Fibroblast of skin of abdomen (primary cell): Measurements from ENCODE around the gene PCLO.
"Not testable (repeated sequence)": the region's sequence is repeated elsewhere in the genome, so short reads cannot be mapped to it uniquely, and the experiment has no call there.

Experiments used
- DNase-seq: peaks from one replicate; pipeline ENCODE4 v3.0.0-alpha.2; 2013

PCLO gene

DNA sequence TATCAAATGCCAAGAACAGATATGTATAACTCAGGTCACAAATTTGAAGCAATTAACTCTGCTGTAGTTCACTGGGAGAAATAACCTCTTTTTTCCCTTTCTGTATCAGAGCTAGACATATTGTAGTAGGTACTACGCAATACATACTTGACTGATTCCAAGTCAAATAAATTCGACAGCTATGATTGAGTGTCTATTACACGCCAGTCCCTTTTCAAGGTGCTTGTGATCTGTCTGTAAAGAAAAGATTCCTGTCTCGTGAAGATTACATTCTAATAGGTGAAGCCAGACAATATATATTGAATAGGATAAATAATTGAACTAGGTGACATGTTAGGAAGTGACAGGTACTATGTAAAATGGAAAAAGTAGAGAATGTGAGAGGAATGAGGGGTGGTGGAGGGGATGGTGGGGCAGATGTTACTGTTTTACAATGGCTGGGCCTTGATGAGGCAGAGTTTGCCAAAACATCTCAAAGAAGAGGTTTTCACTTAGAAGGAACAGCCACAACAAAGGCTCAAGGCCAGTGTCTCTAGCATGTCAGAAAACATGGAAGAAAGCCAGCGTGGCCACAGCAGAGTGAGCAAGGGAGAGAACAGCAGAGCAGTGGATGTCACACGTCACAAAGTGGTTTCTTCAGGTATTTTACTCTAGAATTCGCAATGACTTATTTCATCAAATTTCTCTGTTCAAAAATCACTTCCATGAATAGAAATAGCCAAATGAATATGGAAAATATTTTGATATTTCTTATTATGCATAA, 436.5 kb downstream of the PCLO start:
- DNase-seq = peak; percentile 23

DNA sequence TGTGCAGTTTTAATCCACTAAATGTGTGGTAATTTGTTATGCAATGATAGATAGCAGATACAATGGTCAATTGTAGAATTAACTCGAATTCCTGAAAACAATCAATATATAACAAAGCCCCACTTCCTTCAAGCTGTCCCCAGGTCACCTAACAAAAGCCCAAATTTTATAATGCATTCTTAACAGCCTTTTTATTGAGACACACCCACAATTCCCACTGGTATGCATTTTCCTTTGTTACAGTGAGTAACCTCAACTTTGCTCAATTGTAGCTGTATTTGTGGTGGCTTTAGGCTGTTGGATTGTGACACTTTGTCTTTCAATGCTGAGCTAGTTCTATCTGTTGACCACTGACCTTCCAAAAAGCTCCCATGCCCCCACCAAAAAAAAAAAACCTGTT, 439.3 kb downstream of the PCLO start:
- no peak for DNase-seq

DNA sequence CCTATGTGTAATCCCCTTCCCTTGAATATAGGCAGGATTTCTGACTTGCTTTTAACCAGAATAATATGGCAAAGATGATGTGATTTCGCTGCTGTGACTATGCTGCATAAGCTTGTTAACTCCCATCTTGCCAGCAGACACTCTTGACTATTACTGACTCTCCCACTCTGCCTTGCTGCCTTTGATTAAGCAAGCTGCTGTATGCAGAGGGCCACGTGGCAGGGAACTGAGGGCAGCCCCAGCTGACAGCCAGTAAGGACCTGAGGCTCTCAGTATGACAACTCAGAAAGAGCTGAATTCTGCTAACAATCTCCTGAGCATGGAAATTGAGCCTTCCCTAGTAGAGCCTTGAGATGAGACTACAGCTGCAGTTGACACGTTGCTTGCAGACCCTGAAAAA, 439.7 kb downstream of the PCLO start:
- no peak for DNase-seq

DNA sequence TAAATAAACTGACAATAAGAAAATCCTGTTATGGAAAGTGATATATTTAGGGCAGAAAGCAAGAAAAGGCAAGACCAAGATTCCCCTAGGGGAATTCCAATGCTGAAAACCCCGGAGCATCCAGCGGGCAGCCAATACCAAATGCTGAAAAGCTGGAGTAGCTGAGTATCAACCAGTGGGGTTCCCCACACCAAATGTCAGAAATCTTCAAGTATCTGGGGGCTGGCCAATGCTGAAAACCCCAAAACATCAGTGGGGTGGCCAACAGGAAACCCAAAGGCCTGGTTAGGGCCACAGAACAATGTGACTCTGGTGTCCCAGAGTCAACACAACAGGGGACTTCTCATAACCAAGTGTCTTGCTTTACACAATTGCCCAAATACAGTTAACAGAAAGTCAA, 447.3 kb downstream of the PCLO start:
- no peak for DNase-seq

DNA sequence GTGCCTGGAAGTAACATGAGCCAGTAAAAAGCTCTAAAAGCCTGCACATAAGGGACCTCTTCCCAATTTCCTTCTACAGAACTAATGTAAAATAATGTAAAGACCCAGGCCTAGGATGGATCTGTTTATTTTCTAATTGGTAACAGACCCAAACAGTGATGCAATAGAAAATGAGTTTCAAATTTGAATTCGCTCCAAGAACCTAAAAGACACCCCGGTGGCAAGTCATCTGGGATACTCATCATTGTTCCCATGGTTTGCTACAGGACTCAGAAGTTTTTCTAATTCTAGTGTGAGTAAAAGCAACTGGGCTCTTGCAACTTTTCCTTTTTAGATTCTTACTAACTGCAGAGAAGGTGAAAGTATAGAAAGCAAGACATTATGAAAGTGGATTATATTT, 447.8 kb downstream of the PCLO start:
- DNase-seq = peak; percentile 70

DNA sequence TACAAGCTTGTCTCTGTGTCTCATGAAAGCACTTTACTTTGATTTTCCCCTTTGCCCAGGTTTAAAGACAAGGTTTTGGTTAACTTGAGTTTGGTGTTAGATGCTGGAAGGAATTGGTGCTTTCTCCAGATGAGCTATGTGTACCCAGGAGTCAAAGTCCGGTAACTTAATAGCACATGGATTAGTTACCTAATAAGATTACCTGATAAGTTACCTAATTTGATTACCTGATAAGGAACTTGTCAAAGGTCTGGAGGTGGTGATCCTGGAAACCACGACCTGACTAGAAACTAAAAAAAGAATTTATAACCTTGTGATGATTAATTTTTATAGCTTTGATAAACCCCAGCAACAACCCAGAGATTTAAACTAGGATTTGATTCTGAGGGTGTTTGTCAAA, 449.2 kb downstream of the PCLO start:
- no peak for DNase-seq

DNA sequence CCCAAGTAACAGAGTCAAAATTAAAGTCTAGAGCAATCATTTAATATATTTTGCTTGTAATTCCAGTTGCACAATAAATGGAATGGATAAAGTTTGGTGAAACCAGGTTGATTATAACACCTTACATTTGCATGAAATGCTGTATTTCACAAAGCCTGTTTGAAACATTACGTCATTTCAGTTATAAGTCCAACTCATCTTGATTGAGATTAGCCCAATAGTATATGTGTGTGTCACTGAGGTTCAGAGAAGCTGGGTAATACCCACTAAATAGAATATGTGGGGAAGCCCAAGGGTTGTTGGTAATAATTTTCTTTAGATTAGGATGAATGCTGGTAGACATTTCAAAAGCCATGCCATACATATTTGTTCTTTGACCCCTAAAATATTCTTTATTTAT, 456.3 kb downstream of the PCLO start:
- DNase-seq = not testable (repeated sequence)

DNA sequence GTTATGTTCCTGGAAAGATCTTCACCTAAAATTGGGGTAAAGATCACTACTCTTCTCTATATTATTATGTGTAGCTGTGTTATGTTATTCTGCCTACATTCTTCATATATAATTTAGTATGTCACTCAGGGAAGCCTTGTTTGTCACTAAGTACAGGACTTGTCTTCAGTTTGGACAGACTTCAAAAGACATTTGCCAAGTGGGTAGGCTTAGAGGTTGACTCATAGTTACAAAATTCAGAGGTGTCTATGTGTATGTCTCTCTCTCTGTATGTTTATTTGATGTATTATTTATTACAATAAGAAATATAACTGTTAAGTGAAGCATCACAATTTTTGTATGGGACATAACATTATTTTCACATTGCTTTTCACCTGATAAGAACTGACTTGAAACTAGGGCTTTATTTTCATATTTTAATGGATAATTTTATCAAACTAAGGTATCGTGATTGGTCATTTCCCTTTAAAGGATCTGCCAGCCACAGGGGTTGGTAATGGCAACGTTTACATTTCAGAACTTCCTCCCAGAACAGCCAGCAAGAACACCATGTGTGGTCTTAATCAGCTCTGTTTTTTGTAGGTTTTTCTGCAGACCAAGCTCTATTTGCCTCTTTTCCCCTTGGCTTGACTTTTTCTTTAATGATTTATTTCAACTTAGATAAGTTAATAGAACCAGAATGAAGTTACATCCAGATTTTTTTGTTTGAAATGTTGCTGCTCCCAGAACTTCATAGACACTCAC, 457.0 kb downstream of the PCLO start:
- no peak for DNase-seq

DNA sequence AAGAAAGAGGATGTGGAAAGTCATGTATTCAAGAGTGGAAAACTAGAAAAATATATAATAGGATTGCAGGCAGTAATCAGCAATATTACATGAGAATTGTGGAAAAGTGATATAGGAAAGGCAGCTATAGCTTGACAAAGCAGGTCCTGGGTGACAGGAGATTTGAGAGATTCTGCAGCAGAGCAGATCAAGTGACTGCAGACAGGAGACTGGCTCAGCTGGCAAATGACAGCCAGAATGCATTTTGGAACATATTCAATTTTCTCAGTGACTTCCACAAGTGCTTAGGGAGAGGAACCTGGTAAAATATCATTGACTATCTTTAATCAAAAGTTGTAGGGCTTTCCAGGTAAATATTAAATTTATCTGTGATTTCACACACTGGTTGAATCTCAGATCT, 458.6 kb downstream of the PCLO start:
- DNase-seq = no peak
